HEK293 (cell line): ENCODE results near the gene PBX3.

Experiments used
- GLI2 ChIP-seq: fragments of 450-650 bp; formaldehyde crosslinking; IDR thresholded peaks from 2 replicates; pipeline ENCODE4; 2017; ENCODE audit warnings: missing biosample characterization, missing genetic modification characterization, low read depth, borderline replicate concordance
- KLF8 ChIP-seq: fragments of 450-650 bp; formaldehyde crosslinking; IDR thresholded peaks from 2 replicates; pipeline ENCODE4 v1.5.1; 2016; ENCODE audit warnings: missing biosample characterization, missing genetic modification characterization
- OSR2 ChIP-seq: fragments of 450-650 bp; formaldehyde crosslinking; IDR thresholded peaks from 2 replicates; pipeline ENCODE4 v1.5.1; 2016; ENCODE audit warnings: missing biosample characterization, missing genetic modification characterization
- PRDM10 ChIP-seq: fragments of 450-650 bp; formaldehyde crosslinking; IDR thresholded peaks from 2 replicates; pipeline ENCODE4 v1.5.1; 2016; ENCODE audit warnings: missing biosample characterization, missing genetic modification characterization
- RBAK ChIP-seq: fragments of 450-650 bp; formaldehyde crosslinking; IDR thresholded peaks from 2 replicates; pipeline ENCODE4 v1.5.1; 2016; ENCODE audit warnings: missing biosample characterization, missing genetic modification characterization
- SCRT1 ChIP-seq: fragments of 450-650 bp; formaldehyde crosslinking; IDR thresholded peaks from 2 replicates; pipeline ENCODE4 v1.5.1; 2016; ENCODE audit warnings: missing biosample characterization, missing genetic modification characterization, borderline replicate concordance
- WT1 ChIP-seq: fragments of 450-650 bp; formaldehyde crosslinking; IDR thresholded peaks from 2 replicates; pipeline ENCODE4 v1.5.1; 2016; ENCODE audit warnings: missing biosample characterization, missing genetic modification characterization
- YY2 ChIP-seq: fragments of 450-650 bp; formaldehyde crosslinking; IDR thresholded peaks from 2 replicates; pipeline ENCODE4 v1.5.1; 2016; ENCODE audit warnings: missing biosample characterization, missing genetic modification characterization
- ZNF10 ChIP-seq: fragments of 450-650 bp; formaldehyde crosslinking; IDR thresholded peaks from 2 replicates; pipeline ENCODE4 v1.5.1; 2017; ENCODE audit warnings: missing biosample characterization, missing genetic modification characterization
- ZNF19 ChIP-seq: fragments of 450-650 bp; formaldehyde crosslinking; IDR thresholded peaks from 2 replicates; pipeline ENCODE4; 2016; ENCODE audit warnings: missing biosample characterization, missing genetic modification characterization, low read depth
- ZNF211 ChIP-seq: fragments of 450-650 bp; formaldehyde crosslinking; IDR thresholded peaks from 2 replicates; pipeline ENCODE4 v1.5.1; 2016; ENCODE audit warnings: low read depth, missing biosample characterization, missing genetic modification characterization
- ZNF280D ChIP-seq: fragments of 450-650 bp; formaldehyde crosslinking; IDR thresholded peaks from 2 replicates; pipeline ENCODE4 v1.5.1; 2016; ENCODE audit warnings: missing biosample characterization, missing genetic modification characterization
- ZNF302 ChIP-seq: fragments of 450-650 bp; formaldehyde crosslinking; IDR thresholded peaks from 2 replicates; pipeline ENCODE4 v1.5.1; 2016; ENCODE audit warnings: missing biosample characterization, missing genetic modification characterization, low read depth
- ZNF350 ChIP-seq: fragments of 450-650 bp; formaldehyde crosslinking; IDR thresholded peaks from 2 replicates; pipeline ENCODE4 v1.5.0; 2017; ENCODE audit warnings: missing biosample characterization, mild to moderate bottlenecking, missing genetic modification characterization
- ZNF366 ChIP-seq: fragments of 450-650 bp; formaldehyde crosslinking; conservative IDR thresholded peaks from 2 replicates; pipeline ENCODE4 v1.5.1; 2016; ENCODE audit warnings: missing biosample characterization, missing genetic modification characterization
- ZNF48 ChIP-seq: fragments of 450-650 bp; formaldehyde crosslinking; IDR thresholded peaks from 2 replicates; pipeline ENCODE4 v1.5.1; 2016; ENCODE audit warnings: missing biosample characterization, missing genetic modification characterization
- ZNF549 ChIP-seq: fragments of 450-650 bp; IDR thresholded peaks from 2 replicates; pipeline ENCODE4 v1.5.1; 2018; ENCODE audit warnings: missing biosample characterization, missing genetic modification characterization, mild to moderate bottlenecking, inconsistent platforms, moderate library complexity
- ZNF76 ChIP-seq: fragments of 450-650 bp; formaldehyde crosslinking; IDR thresholded peaks from 2 replicates; pipeline ENCODE4; 2016; ENCODE audit warnings: low read depth, missing biosample characterization, missing genetic modification characterization, borderline replicate concordance
- ZNF768 ChIP-seq: fragments of 450-650 bp; formaldehyde crosslinking; IDR thresholded peaks from 2 replicates; pipeline ENCODE4 v1.5.1; 2018; ENCODE audit warnings: missing biosample characterization, mild to moderate bottlenecking, missing genetic modification characterization
- ZNF830 ChIP-seq: fragments of 450-650 bp; IDR thresholded peaks from 2 replicates; pipeline ENCODE4 v1.5.0; 2018; ENCODE audit warnings: missing biosample characterization, missing genetic modification characterization, low read depth, mild to moderate bottlenecking, moderate library complexity
- ZSCAN18 ChIP-seq: fragments of 450-650 bp; formaldehyde crosslinking; IDR thresholded peaks from 2 replicates; pipeline ENCODE4 v1.5.1; 2016; ENCODE audit warnings: missing biosample characterization, missing genetic modification characterization
- TF ChIP-seq, protein P1 (sequence below): fragments of 450-650 bp; formaldehyde crosslinking; conservative IDR thresholded peaks from 2 replicates; pipeline ENCODE4 v1.5.1; 2016; ENCODE audit warnings: low read depth, missing biosample characterization, missing genetic modification characterization
- TF ChIP-seq, protein P2 (sequence below): fragments of 450-650 bp; formaldehyde crosslinking; IDR thresholded peaks from 2 replicates; pipeline ENCODE4 v1.5.1; 2016; ENCODE audit warnings: missing biosample characterization, missing genetic modification characterization
- TF ChIP-seq, protein P3 (sequence below): fragments of 450-650 bp; IDR thresholded peaks from 2 replicates; pipeline ENCODE4 v1.5.1; 2018; ENCODE audit warnings: missing biosample characterization, missing genetic modification characterization

Gene PBX3

GRCh38 chr9:125752070-125752628 lies 5.0 kb downstream of the PBX3 start (continued):
- TF ChIP-seq ZNF280D (tag by site-specific recombination) (no peak), YY2 (tag by site-specific recombination) (no peak), ZNF768 (no peak), PRDM10 (tag by site-specific recombination) (no peak), ZNF350 (no peak), ZNF302 (no peak), ZNF76 (no peak), SCRT1 (peak; percentile 71), ZNF48 (tag by site-specific recombination) (no peak), OSR2 (tag by site-specific recombination) (peak; percentile 96), ZNF10 (tag by site-specific recombination) (no peak), ZNF19 (tag by site-specific recombination) (no peak), GLI2 (tag by site-specific recombination) (peak; percentile 48; the same call in 1 of the 2 replicates), ZSCAN18 (tag by site-specific recombination) (no peak), KLF8 (peak; percentile 49; the same call in 1 of the 2 replicates), ZNF366 (tag by site-specific recombination) (peak; percentile 85), RBAK (tag by site-specific recombination) (no peak), ZNF211 (no peak), ZNF549 (tag by site-specific recombination) (no peak), WT1 (peak; percentile 94), ZNF830 (no peak)
- TF ChIP-seq, protein P1, sequence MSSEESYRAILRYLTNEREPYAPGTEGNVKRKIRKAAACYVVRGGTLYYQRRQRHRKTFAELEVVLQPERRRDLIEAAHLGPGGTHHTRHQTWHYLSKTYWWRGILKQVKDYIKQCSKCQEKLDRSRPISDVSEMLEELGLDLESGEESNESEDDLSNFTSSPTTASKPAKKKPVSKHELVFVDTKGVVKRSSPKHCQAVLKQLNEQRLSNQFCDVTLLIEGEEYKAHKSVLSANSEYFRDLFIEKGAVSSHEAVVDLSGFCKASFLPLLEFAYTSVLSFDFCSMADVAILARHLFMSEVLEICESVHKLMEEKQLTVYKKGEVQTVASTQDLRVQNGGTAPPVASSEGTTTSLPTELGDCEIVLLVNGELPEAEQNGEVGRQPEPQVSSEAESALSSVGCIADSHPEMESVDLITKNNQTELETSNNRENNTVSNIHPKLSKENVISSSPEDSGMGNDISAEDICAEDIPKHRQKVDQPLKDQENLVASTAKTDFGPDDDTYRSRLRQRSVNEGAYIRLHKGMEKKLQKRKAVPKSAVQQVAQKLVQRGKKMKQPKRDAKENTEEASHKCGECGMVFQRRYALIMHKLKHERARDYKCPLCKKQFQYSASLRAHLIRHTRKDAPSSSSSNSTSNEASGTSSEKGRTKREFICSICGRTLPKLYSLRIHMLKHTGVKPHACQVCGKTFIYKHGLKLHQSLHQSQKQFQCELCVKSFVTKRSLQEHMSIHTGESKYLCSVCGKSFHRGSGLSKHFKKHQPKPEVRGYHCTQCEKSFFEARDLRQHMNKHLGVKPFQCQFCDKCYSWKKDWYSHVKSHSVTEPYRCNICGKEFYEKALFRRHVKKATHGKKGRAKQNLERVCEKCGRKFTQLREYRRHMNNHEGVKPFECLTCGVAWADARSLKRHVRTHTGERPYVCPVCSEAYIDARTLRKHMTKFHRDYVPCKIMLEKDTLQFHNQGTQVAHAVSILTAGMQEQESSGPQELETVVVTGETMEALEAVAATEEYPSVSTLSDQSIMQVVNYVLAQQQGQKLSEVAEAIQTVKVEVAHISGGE (tag by site-specific recombination): no peak
- TF ChIP-seq, protein P2, sequence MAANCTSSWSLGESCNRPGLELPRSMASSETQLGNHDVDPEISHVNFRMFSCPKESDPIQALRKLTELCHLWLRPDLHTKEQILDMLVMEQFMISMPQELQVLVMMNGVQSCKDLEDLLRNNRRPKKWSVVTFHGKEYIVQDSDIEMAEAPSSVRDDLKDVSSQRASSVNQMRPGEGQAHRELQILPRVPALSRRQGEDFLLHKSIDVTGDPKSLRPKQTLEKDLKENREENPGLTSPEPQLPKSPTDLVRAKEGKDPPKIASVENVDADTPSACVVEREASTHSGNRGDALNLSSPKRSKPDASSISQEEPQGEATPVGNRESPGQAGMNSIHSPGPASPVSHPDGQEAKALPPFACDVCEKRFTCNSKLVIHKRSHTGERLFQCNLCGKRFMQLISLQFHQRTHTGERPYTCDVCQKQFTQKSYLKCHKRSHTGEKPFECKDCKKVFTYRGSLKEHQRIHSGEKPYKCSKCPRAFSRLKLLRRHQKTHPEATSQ: no peak
- TF ChIP-seq, protein P3, sequence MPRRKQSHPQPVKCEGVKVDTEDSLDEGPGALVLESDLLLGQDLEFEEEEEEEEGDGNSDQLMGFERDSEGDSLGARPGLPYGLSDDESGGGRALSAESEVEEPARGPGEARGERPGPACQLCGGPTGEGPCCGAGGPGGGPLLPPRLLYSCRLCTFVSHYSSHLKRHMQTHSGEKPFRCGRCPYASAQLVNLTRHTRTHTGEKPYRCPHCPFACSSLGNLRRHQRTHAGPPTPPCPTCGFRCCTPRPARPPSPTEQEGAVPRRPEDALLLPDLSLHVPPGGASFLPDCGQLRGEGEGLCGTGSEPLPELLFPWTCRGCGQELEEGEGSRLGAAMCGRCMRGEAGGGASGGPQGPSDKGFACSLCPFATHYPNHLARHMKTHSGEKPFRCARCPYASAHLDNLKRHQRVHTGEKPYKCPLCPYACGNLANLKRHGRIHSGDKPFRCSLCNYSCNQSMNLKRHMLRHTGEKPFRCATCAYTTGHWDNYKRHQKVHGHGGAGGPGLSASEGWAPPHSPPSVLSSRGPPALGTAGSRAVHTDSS (tag by site-specific recombination): no peak
